ENCODE data around the gene GCKR.
"Not testable (repeated sequence)": the region's sequence is repeated elsewhere in the genome, so short reads cannot be mapped to it uniquely, and the experiment has no call there.

Gene GCKR

DNA sequence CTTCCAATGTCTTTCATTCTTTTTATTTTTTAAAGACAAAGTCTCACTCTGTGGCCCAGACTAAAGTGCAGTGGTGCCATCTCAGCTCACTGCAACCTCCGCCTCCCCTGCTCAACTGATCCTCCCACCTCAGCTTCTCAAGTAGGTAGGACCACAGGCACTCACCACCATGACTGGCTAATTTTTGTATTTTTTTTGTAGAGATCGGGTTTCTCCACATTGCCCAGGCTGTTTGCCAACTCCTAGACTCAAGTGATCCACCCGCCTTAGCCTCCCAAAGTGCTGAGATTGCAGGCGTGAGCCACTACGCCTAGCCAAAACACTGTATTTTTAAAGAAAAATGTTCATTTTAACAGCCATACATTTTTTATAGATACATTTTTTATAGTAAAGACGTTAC lies 12.7 kb downstream of the GCKR start:
- FAIRE-seq, result no peak

DNA sequence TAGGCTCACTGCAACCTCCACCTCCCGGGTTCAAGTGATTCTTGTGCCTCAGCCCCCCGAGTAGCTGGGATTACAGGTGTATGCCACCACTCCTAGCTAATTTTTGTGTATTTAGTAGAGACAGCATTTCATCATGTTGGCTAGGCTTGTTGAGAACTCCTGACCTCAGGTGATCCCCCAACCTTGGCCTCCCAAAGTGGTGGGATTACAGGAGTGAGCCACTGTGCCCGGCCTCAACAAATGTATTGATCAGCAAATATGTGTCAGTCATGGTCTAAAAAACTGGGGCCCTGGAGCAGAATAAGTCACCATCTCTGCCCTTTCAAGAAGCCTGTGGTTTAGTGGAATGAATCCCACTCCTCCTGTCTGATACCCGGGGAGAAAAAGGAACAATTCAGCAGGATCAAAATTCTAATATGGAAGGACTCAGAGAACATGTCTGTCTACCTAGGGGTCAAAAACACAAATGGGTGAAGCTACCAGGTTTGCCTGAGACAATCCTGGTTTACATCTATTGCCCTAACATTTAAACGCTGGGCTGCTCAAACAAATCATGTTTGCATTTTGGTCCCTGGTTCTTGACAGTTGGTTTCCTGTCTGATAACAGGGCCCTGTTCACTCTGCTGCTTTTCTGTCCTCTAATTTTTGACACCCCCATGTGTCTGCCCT lies 21.6 kb downstream of the GCKR start:
- FAIRE-seq, result no peak

DNA sequence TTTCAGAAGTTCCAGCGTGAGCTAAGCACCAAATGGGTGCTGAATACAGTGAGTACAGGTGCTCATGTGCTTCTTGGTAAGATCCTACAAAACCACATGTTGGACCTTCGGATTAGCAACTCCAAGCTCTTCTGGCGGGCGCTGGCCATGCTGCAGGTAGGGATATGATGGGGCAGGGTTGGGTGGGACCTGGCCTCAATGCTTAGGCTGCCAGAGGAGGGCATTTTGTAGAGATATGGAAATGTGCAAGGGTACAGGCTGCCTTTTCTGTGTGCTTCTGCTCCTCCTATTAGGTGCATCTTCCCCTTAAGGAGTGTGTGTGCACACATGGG lies 22.1 kb downstream of the GCKR start:
- FAIRE-seq, result no peak

DNA sequence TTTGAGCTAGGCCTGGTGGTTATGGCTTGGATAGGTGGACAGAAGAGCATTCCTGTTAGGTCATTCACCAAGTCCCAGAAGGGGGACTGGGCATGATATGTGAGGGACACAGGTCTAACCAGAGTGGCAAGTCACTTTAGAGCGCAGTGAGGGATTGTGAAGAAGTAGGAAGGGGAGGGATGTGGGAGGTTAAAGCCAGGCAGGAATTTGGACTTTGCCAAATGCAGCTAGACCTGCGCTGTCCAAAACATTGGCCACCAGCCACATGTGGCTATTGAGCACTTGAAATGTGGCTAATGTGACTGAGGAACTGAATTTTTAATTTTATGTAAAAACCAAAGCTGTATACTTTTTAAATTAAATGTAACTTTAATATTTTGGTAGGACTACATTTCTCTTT lies 23.7 kb downstream of the GCKR start:
- FAIRE-seq, result no peak

DNA sequence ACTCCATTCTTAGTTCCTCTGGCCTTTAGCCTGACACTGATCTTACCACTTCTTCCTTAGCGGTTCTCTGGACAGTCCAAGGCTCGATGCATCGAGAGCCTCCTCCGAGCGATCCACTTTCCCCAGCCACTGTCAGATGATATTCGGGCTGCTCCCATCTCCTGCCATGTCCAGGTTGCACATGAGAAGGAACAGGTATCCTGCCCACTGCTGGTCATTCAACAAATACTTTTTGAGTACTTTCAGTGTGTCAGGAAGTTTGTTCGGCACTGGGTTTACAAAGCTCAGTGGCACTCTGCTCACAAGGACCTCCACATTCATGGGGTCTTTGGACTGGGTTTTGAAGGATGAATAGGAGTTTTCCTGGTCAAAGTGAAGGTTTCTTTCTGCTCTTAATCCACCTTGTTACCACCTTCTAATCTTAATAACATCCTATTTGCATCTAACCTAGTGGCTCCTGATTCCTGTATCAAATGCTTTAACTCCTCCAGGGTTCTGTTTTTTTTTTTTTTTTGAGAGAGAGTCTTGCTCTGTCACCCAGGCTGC lies 25.8 kb downstream of the GCKR start:
- no peak for FAIRE-seq

DNA sequence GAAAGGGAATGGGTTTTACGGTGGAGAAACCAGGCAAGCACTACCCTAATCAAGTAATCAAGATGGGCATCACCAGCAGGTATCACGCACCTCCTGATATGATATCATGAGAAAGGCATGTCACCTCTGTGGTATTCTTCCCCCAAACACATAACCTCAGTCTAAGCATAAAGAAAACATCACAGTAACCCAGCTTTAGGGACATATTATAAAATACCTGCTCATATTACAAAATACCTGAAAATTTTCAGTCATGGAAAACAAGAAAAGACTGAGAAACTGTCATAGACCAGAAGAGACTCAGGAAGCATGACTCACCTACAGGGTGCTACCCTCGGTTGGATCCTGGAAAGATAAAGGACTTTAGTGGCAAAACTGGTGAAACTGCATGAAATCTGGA lies 30.5 kb downstream of the GCKR start:
- FAIRE-seq, result no peak

DNA sequence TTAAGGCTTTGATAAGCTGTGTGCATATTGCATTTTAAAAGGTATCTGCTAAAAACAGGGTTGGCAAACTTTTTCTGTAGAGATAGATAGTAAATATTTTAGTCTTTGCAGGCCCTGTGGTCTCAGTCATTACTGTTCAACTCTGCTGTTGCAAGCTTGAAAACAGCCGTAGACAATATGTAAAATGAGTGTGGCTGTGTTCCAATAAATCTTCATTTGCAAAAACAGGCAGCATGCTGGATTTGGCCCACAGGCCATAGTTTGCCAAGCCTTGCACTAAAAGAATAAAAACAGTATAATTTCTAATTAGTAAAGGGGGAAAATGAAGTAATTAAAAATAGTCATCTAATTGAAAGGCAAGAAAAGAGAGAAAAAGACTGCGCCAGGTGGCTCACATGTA lies 35.3 kb downstream of the GCKR start:
- FAIRE-seq, result no peak

DNA sequence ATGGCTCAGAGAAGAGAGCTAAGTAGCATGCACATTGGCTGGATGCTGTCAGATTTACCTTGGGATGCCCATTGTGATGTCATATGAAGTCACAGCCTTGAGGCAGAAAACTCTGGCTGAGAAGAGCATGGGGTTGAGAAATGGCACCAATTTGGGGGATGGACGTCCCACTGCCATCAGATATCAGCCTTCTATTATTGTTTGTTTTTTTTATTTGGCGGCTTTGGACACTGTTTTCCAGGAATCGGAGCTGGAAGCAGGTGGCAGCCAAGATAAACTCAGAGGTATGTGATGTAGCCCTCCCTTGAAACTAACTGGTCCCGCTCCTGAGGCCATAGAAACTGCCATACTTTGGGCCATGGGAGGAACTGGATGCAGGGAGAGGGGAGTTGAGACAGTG lies 40.6 kb downstream of the GCKR start:
- no peak for FAIRE-seq

DNA sequence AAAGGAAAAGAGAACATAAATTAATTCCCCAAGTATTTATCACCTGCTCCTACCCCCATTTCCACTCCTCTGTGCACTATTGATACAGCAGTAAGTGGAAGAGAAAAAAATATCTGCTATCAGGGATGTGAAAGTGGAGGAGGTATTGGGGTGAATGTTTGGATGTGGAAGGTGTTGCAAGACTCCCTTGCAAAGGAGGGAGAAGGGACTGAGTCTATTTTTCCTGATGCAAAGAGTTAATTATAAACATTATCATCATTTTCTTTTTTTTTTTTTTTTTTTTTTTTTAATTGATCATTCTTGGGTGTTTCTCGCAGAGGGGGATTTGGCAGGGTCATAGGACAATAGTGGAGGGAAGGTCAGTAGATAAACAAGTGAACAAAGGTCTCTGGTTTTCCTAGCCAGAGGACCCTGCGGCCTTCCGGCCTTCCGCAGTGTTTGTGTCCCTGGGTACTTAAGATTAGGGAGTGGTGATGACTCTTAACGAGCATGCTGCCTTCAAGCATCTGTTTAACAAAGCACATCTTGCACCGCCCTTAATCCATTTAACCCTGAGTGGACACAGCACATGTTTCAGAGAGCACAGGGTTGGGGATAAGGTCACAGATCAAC lies 42.3 kb downstream of the GCKR start:
- FAIRE-seq, result not testable (repeated sequence)

DNA sequence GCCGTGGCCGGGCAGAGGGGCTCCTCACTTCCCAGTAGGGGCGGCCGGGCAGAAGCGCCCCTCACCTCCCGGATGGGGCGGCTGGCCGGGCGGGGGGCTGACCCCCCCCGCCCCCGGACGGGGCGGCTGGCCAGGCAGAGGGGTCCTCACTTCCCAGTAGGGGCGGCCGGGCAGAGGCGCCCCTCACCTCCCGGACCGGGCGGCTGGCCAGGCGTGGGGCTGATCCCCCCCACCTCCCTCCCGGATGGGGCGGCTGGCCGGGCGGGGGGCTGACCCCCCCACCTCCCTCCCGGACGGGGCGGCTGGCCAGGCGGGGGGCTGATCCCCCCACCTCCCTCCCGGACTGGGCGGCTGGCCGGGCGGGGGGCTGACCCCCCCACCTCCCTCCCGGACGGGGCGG lies 43.0 kb downstream of the GCKR start:
- not testable (repeated sequence) for FAIRE-seq

DNA sequence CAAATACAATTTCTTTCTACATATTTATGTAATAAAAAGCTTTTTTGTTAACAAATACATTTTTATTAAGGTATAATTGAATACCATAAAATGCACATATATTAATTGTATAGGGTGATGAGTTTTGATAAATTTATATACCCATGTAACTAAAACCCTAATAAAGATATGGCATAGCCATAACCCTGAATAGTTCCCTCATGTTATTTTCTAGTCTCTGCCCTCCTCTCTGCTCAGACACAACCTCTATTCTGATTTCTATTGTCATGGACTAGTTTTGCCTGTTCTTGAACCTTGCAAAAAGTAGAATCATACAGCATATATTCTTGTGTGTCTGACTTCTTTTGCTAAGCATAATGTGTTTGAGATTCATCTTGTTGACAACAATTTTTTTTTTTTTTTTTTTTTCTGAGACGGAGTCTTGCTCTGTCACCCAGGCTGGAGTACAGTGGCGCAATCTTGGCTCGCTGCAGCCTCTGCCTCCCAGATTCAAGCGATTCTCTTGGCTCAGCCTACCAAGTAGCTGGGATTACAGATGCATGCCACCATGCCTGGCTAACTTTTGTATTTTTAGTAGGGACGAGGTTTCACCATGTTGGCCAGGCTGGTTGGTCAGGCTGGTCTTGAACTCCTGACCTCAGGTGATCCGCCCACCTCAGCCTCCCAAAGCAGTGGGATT lies 47.6 kb downstream of the GCKR start:
- no peak for FAIRE-seq

DNA sequence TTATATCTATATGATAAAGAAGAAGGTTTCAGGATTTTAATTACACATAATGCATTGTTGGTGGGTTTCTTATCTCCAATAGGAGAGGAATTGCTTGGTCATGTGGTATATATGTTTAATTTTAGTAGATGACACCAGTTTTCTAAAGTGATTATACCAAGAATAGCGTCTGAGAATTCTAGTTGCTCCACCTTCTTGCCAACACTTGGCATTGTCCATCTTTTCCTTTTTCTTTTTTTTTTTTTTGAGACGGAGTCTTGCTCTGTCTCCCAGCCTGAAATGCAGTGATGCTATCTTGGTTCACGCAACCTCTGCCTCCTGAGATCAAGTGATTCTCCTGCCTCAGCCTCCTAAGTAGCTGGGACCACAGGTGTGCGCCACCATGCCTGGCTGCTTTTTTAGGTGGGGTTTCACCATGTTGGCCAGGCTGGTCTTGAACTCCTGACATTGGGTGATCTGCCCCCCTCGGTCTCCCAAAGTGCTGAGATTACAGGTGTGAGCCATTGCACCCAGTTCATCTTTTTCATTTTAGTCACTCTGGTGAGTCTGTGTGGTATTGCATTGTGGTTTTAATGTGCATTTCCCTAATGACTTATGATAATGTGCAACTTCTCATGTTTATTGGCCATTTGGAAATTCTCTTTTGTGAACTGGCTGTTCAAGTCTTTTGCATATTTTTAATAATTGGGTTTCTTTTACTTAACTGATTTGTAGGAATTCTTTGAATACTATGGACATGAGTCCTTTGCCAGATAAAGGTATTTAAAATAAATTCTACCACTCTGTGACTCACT lies 48.9 kb downstream of the GCKR start:
- no peak for FAIRE-seq

DNA sequence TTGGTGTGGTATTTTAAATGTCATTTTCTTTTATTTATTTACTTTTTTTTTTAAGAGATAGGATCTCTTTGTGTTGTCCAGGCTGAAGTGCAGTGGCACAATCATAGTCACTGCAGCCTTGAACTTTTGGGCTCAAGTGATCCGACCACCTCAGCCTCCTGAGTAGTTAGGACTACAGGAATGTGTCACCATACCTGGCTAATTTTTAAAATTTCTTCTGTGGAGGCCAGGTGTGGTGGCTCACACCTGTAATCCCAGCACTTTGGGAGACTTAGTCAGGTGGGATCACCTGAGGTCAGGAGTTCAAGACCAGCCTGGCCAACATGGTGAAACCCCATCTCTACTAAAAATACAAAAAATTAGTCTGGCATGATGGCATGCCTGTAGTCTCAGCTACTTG lies 52.7 kb downstream of the GCKR start:
- FAIRE-seq, result no peak

DNA sequence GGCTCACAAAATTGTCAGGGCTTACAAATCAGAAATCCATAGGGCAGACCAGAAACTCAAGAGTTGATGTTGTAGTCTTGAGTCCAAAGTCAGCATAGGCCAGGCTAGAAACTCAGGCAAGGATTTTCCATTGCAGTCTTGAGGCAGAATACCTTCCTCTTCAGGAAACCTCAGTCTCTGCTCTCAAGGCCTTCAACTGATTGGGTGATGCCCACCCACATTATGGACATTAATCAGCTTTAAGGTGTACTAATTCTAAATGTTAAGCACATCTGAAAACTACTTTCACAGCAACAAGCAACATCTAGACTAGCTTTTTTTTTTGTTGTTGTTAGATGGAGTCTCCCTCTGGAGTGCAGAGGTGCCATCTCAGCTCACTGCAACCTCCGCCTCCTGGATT lies 54.9 kb downstream of the GCKR start:
- FAIRE-seq, result no peak

DNA sequence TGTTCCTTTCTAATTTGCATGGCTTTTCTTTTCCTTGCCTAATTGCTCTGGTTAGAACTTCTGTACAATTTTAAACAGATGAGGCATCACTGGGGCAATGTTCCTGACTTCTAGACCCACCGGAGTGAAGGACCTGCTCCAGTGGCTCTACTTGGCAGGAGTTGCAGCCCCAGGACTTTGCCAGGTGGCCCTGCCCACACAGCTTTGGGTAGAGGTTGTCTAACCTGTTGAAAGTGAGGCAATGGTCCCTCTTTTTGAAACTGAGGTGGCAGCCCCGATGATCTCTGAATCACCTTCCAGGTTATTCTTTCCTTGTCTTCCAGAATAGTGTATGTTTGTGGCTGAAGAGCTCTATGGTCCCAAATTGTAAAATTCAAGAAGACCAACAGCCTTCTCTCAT lies 56.3 kb downstream of the GCKR start:
- no peak for FAIRE-seq

DNA sequence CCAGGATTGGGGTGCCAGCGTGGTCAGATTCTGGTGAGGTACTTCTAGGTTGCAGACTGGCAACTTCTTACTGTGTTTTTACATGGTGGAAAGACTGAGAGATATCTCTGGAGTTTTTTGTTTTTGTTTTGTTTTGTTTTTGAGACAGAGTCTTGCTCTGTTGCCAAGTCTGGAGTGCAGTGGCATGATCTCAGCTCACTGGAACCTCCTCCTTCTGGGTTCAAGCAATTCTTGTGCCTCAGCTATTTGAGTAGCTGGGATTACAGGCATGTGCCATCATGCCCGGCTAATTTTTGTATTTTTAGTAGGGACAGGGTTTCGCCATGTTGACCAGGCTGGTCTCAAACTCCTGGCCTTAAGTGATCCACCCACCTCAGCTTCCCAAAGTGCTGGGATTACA lies 57.8 kb downstream of the GCKR start:
- not testable (repeated sequence) for FAIRE-seq

DNA sequence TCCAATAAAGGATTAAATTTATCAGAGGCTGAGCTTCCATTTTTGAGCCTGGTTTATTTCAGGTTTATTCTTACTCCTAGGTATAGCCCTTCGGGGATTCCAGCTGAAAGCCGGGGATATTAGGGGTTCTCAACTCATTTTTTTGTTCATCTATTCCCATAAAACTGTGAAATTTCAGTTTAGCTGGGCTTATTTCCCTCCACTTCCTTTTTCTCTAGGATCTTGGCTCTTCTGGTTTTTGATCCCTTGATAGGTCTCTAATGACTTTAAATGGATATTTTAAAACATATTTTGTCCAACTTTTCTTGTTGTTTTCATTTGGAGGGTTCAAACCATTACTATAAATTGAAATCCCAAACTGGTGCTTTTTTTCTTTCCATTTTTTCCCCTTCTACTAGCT lies 62.6 kb downstream of the GCKR start:
- no peak for FAIRE-seq

DNA sequence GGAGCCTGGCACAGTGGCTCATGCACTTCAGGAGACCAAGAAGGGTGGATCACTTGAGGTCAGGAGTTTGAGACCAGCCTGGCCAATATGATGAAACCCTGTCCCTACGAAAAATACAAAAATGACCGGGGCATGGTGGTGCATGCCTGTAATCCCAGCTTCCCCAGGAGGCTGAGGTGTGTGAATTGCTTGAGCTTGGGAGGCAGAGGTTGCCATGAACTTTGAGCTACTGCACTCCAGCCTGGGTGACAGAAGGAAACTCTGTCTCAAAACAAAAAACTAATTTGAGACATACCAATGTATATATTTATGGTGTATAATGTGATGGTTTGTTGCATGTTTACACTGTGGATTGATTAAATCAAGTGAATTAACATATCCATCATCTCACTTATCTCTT lies 64.4 kb downstream of the GCKR start:
- no peak for FAIRE-seq

DNA sequence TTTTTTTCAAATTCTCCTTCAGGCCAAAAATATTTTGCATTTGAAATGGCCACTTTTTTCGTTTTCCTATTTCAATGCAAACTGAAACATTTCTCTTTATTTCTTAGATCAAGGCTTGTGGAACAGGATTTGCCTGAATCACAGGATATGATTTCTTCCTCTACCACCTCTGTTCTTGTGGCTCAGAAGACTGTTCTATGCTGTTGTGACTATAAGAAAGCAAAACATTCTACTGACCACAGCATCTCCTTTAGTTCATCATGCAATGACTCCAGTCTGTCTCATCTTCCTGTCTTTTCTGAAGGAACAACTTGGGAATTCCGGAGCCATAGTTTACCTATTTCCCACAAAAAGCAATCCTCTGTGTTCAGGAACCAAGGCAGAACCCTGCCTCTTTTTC lies 70.0 kb downstream of the GCKR start:
- no peak for FAIRE-seq

DNA sequence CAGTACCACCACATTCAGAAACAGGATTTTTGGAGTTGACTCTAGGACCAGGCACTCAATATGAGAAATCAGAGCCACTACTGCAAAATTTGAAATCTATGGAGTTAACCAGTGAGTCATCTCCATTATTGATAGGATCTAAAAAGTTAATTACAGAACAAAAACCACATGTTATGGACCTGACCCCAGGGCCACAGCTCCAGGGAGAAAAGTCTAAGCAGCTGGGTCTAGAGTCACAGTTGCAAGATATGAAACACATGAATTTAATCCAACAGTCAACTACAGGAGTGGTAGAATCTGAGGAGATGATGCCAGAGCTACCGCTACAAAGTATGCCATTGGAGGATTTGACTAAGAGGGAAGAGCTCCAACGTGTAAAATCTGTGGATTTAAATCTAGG lies 72.8 kb downstream of the GCKR start:
- FAIRE-seq, result no peak

DNA sequence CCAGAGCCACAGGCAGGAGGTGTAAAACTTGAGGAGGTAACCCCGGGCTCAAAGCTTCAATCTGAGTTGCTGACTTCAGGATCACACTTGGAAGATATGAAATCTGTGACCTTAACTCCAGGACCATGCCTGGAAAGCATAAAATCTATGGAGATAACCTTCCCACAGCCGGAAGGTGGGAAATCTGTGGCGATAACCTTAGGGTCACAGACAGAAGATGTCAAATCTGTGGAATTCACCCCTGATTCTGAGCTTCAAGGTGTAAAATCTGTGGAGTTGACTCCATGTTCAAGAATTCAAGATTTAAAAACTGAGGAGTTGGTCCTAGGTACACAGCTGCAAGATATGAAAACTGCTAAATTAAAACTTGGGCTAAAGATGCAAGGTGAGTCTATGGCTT lies 74.6 kb downstream of the GCKR start:
- FAIRE-seq, result no peak

DNA sequence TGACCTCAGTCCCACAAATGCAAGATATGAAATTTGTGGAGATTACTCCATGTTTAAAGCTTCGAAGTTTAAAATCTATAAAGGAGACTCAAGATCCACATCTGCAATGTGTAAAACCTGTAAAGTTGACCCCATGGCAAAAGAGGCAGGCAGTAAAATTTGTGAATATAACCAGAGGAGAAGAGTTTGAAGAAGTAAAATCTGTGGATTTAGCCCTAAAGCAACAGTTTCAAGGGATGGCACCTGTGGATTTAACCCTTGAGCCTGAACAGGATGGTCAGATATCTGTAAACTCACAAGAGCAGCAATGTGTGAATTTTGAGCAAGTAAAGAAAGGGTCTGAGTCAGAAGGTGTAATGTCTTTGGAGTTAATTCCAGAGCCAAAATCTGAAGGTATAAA lies 75.0 kb downstream of the GCKR start:
- no peak for FAIRE-seq

DNA sequence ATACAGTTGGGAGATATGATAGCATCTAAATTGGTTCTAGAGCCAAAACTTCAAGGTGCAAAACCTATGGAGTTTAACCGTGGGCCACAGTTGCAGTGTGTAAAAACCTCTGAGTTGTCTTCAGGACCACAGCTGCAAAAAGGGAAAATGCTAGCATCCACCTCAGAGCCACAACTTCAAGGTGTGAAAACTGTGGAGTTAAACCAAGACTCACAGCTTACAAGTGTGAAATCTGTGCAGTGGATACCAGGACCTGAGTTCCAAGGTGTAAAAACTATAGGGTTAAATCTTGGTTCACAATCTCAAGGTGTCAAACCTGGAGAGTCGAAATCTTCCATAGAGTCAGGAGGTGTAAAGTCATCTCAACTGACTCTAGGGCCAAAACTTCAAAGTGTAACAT lies 75.8 kb downstream of the GCKR start:
- no peak for FAIRE-seq

DNA sequence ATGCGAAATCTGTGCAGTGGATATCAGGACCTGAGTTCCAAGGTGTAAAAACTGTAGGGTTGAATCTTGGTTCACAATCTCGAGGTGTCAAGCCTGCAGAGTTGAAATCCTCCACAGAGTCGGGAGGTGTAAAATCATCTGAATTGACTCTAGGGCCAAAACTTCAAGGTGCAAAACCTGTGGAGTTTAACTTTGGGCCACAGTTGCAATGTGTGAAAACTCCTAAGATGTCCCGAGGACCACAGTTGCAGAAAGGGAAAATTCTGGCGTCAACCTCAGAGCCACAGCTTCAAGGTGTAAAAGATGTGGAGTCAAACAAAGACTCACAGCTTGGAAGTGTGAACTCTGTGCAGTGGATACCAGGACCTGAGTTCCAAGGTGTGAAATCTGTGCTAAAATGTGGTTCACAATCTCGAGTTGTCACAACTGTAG lies 76.4 kb downstream of the GCKR start:
- no peak for FAIRE-seq
